Measurements from ENCODE around the gene CPSF3.
A peak's percentile ranks its signal among the peaks of the same experiment; 100 is the strongest.
"Not testable (repeated sequence)": the region's sequence is repeated elsewhere in the genome, so short reads cannot be mapped to it uniquely, and the experiment has no call there.

Gene CPSF3

DNA sequence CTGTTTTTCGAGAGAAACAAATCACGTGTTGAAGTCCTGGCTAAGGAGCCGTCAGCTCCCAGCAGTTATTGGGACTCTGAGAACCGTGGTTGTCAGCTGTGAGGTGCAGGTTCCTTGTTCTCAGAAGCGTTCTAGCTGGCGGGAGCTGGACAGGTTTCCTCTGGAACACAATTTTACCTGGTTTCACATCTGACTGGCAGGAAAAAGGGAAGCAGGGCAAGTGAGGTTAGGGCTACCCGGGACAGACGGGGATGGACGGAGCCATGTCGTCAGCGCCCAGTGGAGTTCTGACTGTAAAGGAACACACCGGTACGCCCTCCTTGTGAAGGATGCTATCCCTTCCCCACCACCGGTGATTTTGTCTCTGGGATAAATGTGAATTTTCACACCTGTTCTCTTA lies 26.3 kb upstream of the CPSF3 start:
- DNase-seq: no peak

DNA sequence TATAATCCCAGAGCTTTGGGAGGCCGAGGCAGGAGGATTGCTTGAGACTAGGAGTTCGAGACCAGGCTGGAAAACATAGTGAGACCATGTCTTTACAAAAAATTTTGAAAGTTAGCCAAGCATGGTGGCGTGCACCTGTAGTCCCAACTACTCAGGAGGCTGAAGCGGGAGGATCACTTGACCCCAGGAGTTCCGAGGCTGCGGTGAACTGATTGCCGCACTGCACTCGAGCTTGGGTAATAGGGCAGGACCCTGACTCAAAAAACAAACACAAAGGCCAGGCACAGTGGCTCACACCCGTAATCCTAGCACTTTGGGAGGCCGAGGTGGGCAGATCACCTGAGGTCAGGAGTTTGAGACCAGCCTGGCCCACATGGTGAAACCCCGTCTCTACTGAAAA lies 25.2 kb upstream of the CPSF3 start:
- not testable (repeated sequence) for DNase-seq

DNA sequence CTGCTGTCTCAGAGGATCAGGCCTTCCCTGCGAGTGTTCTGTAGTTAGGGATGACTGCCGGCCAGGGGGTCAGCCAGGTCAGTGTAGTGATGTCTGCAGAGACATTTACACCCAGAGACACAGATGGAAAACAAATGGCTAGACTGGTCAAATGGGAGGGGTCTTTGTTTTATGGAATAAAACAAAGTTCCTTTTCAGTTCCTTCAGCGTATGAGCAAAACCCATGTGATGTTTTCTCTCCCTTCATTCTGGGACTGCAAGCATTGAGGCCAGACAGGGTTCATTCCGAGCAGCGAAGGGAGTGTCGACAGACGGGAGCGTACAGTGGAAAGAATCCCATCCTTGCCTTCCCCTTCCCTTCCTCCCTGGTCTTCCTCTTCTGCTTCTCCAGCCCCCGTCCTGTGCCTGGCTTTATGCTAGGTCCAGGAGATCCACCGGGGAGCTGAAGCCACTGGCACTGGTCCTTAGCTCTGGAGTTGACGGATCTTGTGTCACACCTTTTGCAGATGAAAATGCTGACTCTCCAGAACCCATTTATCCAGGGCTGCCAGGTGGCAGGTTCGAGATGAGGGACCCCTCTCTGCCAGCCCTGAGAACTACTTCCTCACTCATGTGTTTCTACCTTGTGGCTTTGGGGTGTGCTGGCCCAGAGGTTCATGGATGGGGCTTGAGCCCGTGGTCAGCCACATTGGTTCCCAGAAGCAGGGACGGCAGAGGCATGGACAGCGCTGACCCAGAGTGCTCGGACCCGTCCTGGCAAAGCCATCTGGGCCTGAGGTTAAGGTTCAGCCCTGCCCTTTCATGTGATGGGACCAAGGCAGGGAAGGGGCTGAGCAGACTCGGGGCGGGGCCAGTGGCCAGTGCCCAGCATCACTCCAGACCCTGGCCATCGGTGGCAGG lies 24.3 kb upstream of the CPSF3 start:
- no peak for DNase-seq

DNA sequence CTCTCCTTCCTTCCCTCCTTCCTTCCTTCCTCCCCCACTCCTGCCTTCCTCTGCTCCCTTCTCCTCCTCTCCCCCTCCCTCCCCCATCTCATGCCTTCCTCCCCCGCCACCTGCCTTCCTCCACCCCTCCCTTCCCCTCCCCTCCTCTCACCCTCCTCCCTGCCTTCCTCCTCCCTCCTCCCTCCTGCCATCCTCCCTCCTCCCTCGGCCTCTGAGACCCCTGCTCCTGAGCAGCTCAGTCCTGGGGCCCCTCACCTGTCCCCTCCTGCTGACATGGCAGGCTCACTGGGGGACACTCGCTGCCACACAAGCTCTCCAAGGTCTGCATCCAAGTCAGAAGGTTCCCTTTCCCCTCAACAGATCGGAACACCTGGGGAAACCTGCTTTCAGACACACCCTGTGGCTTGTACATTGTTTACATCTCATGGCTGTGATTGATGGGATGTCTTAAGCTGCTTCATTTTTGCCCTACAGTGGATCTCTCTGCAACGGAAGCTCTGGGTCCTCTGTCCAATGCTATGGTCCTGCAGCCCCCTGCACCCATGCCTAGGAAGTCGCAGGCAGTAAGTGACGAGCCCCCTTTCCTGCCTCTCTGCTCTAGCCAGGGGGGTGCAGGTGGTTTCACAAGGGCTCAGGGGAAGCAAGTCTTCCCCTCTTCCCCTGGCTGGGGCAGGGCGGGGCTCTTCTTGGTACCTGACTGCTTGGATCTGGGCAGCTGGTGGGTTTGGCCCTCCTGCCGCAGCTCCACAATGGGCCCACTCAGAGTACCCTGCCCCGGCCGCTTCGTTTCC lies 23.0 kb upstream of the CPSF3 start:
- no peak for DNase-seq

DNA sequence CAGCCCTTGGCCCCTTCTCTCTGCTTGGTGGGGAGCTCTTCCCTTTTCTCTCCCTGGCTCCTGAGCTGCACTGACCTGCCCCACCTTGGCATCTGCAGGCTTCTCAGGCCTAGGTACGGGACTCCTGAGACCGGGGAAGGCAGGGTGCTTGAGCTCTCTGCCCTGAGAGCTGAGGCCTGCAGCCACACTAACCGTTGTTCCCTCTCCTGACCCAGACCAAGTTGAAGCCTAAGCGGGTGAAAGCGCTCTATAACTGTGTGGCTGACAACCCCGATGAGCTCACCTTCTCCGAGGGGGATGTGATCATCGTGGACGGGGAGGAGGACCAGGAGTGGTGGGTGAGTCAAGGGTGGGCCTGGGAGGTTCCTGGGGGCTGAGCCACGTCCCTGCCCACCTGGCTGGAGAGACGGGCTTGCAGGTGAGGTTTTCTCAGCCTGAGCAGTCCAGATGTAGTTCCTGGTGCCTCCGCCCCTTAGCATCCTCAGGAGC lies 22.4 kb upstream of the CPSF3 start:
- DNase-seq: no peak

DNA sequence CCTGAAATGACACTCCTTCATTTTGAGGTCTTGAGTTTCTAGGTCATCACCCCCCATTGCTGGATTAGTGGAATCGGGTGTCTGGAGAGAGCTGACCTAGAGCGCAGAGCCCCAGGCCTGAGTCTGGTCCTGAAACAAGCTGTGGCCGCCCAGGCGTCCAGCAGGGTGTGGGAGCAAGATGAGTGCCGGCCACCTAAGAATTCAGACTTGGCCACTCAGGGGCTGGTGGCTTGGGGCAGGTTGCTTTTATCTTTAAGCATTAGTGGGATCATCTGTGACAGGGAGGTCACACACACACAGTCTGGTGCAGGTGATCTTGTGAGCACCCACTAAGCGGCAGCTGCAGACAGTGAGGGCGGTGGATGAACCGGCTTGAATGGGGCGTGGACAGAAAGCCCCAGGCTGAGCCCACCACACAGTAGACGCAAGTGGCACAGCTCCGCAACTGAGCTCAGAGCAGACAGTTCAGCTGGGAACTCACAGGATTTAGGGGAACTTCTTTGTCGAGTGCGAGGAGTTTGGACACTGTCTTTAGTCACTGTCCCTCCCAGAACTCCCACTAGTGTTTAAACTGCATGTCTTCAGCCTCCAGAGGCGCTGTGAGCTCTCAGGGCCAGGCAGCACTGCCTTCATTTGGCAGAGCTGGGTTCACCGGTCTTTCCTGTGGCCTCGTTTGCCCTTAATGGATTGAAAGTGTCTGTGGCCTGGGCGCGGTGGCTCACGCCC lies 21.6 kb upstream of the CPSF3 start:
- no peak for DNase-seq

DNA sequence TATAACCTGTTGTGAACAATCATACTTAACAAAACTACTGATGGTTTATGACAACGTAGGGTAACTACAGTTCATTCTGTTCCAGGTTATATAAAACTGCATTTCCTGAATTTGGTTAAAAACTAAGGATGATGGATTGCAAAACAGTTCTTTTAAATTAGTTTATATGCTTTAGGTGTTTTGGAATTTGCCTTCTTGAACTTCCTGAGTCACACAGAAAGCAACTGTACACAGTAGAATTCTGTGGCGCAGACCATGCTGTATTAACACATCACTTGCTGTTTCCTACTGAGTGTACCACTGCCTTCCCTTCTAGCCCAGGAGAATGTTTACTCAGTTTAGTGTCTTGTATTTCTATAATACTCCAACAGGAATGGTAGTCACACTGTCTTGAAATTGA lies 19.5 kb upstream of the CPSF3 start:
- no peak for DNase-seq

DNA sequence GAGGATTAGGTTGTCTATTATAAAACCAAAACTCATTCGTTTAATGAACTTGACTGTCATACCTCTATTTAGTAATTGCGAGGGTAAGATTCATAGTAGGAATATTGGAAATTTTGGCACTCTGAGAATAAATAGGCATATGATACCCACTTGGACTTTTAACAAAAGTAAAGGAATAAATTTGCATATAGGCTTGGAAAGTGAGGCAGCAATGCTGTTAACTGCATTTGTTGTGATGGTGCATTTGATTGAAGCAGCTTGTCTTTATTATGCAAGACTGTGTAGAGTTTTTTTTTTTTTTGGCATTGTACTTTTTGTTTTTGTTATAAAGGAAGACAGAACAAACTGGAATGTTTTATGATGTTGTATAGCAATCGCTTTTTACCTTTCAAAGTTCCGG lies 19.0 kb upstream of the CPSF3 start:
- no peak for DNase-seq

DNA sequence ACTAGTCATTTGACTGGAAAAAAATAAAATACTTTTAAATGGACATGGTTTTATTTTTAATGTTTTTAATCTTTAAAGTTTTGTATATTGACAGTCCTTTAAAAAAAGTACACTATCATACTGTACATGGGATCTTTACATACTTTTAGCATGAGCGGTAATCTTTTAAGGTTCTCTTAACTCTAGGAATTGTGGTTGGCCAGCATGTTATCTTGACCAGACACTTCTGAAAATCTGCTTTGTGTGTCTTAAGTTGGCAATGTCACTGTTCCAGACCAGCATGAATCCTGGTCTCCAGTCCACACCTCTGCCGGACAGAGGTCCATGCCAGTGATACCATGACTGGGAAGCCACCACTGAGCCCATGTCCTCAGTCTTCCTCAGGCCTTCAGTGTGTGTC lies 17.8 kb upstream of the CPSF3 start:
- DNase-seq: no peak

DNA sequence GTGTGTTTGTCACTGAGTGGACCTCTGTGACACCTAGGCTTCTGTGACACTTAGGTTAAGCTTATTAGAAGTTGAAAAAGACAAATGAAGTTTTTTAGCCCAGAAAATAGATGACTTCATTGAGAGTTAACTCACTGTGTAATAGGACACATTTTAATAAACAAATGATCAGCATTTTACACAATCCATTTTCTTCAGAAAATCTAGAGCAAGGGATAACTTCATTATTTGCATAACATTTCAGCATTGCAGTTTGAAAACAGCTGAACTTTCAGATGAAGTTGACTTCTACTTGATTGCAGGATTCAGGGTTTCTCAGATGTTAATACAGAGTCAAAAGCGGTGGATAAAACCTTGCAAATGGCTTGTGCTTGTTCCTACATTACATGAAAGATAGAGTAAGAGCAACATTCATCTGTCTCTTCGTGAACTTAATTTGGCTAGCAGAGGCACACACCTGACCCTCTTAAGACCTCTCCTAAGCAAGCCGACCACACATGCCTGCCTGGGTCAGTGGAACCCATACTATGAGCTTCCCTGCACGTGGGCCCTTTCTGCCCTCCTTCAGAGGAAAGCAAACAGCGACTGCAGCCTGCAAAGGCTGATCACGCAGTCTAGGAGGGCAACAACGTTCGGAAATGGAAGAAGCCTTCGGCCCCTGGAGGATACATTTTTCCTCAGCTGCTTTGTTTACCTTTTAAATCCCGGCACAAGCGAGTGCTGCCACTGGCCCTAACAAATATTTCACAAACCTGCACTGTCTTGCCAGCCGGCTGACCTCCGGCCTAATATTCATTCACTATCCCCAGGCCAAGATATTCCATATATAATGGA lies 16.7 kb upstream of the CPSF3 start:
- no peak for DNase-seq

DNA sequence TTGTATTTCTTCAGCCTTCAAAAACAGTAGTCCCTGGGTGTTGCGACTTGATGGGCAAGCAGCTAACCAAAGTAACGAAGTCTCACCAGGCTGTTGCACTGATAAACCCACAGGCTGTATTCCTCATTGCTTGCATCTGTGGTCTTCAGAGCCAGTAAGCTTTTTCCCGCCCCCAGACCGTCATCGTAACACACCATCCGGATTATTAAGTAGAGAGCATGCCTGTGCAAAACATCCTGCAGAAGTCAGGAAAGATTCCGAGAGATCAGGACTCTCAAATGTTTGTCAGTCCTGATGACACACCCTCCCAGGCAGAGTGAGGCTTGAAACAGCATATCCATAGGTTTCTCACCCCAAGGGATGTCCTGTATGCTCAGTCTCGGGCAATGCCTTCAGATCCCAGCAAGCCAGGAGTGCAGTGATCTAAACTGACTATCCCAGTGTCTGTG lies 16.1 kb upstream of the CPSF3 start:
- no peak for DNase-seq

DNA sequence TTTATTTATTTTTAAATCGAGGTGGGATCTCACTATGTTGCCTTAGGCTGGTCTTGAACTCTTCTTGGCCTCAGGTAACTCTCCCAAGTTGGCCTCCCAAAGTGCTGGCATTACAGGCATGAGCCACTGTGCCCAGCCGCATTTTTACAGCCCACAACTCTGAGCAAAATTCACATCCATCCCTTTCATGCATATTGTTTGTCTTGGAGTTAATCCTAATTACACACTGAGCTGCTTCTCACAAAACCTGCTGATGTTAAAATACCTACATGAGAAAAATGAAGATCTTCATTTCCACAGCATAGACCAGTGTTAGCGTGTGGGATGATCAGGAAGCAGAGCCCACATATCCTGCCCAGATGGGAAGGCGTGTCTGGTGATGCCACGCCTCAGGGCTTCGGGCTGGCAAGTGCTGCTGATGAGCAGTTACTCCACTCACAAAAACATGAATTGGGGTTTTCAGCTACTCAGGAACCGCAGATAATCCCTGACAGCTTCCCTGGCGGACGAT lies 14.8 kb upstream of the CPSF3 start:
- DNase-seq: peak; percentile 86

DNA sequence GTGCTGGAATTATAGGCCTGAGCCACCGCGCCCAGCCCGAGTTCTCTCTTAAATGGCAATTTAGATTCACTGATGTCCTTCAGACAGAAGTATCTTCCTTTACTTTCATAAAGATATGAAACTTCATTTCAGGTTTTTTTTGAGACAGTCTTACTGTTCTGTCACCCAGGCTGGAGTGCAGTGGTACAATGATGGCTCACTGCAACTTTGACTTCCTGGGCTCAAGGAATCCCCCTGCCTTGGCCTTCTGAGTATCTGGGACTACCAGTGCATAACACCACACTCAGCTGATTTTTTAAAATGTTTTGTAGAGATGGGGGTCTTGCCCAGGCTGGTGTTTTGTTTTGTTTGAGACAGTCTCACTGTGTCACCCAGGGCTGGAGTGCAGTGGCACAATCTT lies 13.3 kb upstream of the CPSF3 start:
- no peak for DNase-seq

DNA sequence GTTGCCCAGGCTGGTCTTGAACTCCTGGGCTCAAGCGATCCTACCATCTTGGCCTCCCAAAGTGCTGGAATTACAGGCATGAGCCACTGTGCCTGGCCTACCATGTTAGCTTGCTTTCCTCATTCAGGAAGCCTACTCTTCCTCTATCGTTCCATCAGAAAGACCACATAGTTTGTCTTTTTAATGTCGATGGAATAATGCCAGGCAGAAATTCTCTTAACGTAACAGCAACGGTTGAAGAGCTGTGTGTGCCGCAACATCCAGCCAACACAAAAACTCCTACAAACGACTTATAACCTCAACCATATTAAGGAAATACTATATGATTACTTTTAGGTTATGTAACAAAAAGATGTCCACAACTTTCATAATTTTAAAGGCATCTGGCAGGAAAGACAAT lies 10.7 kb upstream of the CPSF3 start:
- DNase-seq: no peak

DNA sequence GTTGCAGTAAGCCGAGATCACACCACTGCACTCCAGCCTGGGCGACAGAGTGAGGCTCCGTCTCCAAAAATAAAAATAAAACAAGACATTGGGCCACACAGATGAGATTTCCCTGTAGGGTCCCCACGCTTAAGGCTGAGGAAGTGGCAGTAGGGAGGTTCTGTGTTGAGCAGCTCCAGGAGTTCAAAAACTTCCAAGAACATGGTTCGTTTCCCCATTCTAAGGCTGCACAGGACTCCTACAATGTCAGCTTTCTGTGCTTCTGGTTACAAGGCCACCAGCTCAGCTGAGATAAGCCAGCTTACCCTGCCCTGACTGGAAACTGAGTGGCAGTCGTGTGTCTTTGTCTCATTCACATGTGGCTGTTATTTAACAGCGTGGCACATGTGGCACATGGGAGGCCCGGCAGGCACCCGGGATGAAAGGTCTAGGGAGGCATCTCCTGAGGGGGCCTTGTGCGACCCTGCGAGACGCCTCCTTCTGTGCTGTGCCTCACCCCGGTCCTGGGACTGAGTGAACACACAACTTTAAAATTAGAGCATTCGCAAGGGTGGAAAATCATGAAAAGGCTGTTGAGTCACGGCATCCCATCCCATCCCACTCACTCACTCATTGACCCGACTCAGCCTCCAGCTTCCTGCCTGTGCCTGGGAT lies 7.8 kb upstream of the CPSF3 start:
- no peak for DNase-seq

DNA sequence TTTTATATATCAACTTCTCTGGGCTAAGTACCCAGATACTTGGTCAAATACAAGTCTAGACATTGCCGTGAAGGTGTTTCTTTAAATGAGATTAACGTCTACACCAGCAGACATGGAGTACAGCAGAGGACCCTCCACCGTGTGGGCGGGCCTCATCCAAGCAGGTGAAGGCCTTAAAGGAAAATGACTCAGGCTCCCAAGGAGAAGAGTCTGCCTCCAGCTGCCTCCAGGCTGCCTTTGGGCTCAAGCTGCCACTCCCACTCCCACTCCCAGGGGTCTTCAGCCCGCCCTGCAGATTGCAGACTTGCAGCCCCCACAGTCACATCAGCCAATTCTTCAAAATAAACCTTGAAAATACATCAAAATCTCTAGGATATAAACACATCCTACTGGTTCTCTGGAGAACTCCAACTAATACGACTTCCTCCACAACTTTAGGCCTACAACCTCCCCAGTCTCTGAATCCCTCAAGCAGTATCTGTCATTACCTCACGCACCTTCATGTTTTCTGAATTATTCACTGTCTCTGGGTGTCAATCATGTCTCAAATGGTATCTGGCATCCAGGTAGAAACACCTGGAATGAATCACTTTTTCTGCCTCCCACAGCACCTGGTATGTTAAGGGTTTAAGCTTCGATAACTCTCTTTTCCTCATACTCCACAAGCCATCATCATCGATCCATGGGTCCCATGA lies 7.0 kb upstream of the CPSF3 start:
- DNase-seq: no peak

DNA sequence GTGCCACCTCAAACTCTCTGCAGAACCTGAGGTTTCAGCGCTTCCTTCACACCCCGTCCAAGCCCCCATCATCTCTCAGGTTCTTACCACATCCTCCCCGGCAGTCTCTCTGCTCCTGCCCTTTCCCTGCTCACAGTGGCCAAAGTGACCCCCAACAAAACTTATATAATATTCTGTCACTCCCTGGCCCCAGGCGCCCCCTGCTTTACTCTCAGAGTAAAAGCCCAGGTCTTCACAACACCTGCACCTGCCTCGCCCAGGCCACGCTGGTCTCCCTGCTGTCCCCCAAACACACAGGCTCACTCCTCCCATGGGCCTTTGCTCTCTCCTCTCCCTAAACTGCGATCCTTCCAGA lies 6.5 kb upstream of the CPSF3 start:
- no peak for DNase-seq

DNA sequence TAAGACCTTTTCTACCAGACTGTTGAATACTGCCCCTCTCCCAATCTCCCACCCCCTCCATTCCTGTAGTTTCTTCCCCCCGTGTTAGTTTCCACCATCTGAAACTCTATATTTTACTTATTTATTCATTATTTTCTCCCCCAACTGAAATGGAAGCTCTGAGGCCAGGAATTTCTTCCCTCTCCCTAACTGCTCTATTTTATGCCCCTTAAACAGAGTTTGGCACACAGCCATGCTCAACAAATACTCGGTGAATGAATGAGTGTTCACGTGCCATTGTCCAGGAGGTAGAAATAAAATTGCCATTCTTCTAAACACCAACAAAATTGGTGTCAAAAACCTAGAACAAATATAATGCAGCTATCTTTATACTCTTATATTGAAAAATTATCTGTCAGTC lies 5.7 kb upstream of the CPSF3 start:
- no peak for DNase-seq

DNA sequence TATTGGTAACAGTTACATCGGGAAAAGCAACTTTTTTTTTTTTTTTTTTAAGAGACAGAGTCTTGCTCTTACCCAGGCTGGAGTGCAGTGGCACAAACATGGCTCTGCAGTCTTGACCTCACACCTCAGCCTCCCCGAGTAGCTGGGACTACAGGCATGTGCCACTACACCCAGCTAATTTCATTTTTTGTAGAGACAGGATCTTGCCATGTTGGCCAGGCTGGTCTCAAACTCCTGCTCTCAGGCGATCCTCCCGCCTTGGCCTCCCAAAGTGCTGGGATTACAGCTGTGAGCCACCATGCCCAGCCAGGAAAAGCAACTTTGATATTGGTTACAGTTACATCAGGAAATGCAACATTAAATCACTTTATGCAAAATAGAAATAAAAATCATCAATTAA lies 4.7 kb upstream of the CPSF3 start:
- no peak for DNase-seq

DNA sequence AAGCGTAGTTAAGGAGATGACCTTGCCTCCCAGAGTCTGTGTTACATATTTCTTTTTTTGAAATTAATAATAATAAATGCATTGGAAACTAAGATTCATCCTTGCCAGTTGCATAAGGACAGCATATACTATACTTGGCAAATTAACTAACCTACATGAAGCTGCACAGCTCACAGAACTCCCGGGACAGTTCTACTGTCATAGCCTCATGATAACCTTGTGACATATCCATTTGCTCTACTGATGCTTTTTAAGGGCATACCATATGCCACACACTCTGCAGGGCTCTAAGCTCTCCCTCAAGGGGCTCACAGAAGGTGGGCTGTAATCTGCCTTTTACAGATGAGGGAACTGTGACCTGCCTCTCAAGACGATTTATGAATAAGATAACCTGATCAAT lies 3.9 kb upstream of the CPSF3 start:
- DNase-seq: no peak

DNA sequence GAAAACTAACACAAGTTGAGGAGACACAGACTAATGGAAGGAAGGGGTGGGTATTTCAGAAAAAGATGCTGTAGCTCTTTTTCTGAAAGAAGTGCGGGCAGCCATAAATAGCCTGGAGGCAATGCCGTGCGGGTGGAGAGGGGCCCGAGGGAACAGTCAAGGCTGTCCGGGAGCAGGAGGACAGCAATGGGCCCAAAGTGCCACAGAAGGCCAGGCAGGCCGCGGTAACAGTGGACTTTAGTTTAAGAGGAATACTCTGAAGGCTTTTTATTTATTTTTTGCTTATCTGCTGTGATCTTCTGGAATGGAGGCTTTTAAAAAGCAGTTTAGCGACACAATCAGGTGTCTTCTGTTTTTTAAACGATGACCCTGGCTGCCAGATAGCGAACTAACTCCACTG lies 3.0 kb upstream of the CPSF3 start:
- no peak for DNase-seq

All from kidney glomerular epithelial cell (primary cell).